HG03354 (cell line): ENCODE data around the gene GAB4.
"Not testable (repeated sequence)": the region's sequence is repeated elsewhere in the genome, so short reads cannot be mapped to it uniquely, and the experiment has no call there.

ENCODE experiments used
- ATAC-seq: cut with Tn5 transposase; IDR thresholded peaks from one replicate; pipeline ENCODE4 v1.9.1; 2021; ENCODE audit warnings: mild to moderate bottlenecking; ENCODE audit not compliant: unreplicated experiment, poor library complexity, severe bottlenecking

GAB4 gene

GRCh38 chr22:16917144-16918003, 90.6 kb downstream of the GAB4 start:
- ATAC-seq = no peak

- no peak for ATAC-seq
Observed at GRCh38 chr22:16915701-16916100, 92.3 kb downstream of the GAB4 start.

DNA sequence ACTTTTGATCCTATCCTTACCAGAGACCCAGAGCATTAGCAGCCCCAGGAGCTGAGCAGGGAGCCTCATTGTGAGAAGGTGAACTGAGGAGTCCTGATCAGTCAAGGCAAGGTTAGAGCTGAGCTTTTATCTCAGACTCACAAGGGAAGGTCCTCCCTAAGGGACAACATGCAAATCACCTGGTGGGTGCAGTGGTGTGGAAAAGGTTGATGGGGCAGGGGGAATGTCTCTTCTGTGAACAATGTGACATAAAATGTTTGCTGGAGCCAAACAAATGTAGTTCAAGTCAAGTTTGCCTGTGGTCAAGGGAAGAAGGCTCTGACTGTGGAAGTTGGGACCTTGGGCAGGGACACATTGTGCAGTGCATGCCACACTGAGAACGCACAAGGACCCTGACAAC, 93.1 kb downstream of the GAB4 start:
- not testable (repeated sequence) for ATAC-seq

GRCh38 chr22:16914006-16914405, 94.0 kb downstream of the GAB4 start:
- ATAC-seq = no peak

DNA sequence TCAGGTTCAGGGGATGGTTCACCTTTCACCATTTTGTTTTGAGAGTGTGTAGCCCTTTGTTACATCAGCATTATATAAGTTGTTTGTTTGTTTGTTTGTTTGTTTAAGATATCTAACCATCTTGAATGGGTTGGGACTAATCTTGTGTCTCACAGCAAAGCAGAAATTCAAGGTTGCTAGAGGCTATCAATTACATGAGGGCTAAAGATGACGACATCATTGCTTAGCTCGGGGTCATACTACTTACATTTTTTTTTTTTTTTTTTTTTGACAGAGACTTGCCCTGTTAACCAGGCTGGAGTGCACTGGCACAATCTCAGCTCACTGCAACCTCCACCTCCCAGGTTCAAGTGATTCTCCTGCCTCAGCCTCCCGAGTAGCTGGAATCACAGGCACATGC, 95.7 kb downstream of the GAB4 start:
- ATAC-seq = no peak
